Dermis microvascular lymphatic vessel endothelial cell (primary cell): Measurements from ENCODE around the gene TBCD. TPM values are rescaled to one million over a fixed set of nuclear protein-coding genes. Genes with fewer than 3 reads are reported as not detected.
A peak's percentile ranks its signal among the peaks of the same experiment; 100 is the strongest.
"Not testable (repeated sequence)": the region's sequence is repeated elsewhere in the genome, so short reads cannot be mapped to it uniquely, and the experiment has no call there.

Experiments
- DNase-seq, 2 donors: peaks; one replicate each; pipeline versions ENCODE4 v3.0.0 to v3.0.0-alpha.2; 2010; ENCODE audit warnings: low read depth in 2 of 2
- total RNA-seq: library from RNA; depleted of rRNA; stranded (reverse); fragments of >200 nt; gene quantifications from 2 replicates; pipeline ENCODE4 v1.2.1, GENCODE V29; 2014

TBCD gene
- total RNA-seq, 1 donor from 2014 or later: 52.5 TPM

GRCh38 chr17:82968033-82968841 is 216.4 kb downstream of the TBCD start:
- not testable (repeated sequence) for DNase-seq

GRCh38 chr17:82970067-82970466 is 218.2 kb downstream of the TBCD start:
- DNase-seq: no peak

DNA sequence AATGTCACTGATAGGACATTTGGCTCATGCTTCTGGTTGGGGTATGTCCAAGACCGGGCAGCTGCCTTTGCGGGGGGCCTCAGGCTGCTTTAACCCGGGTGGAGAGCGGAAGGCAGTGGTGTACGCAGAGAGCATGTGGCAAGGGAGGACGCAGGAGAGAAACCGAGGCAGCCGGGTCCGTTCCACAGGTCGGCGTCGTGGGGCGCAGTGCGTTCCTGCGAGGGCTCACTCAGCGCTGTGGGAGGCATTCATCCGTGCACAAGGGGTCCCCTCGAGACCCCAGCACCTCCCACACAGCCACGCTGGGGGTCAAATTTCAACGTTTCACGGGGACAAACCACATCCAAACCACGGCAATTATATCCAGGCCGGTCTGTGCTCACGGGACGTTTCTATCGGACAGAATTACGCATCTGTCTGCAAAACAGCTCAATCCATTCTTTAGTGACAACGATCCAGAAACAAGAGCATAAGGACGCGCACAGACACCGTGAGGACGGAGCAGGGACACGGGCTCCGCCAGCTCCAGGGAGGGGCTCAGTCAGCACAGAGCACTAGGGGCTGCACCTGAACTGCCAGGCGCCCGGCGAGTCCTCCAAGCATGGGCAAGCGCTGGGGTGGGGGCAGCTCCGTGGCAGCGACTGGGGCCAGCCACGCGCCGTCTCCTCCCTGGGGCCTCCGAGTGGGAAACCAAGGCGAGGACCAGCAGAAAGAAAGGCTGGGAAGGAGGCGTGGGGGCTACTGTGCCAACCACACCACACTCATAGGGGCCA is 219.1 kb downstream of the TBCD start:
- no peak for DNase-seq

GRCh38 chr17:82972836-82973372 is 221.0 kb downstream of the TBCD start:
- DNase-seq: no peak

DNA sequence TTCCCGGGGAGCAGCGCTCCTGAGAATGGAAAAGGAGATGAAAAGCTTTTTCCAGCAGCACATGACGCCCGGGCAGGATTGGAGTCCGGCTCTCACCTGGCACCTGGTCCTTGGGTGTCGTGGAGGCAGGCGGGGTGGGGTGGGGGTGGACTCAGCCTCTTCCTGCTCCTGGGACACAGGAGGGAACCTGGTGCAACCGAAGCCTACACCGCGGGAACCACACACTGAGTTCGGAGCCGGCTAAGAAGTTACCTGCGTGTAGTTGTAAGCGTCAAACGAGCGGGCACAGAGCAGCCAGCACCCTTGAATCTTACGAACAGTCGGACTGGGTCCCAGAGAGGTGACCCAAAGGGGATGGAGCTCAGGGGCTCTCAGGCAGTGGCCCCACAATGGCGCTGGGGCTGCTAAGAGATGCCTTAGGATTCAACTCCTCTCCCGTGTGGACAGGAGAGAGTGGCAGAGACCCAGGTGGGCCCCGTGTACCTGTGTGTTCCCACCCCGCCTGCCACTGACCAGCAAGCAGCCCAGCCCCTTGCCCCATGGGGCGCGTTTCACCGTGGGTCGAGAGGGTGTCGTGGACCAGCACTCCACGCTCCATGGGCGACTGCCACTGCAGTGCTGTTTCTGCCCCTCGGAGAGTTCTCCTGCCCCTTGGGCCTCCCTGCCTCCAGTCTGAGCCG is 221.7 kb downstream of the TBCD start:
- no peak for DNase-seq

- DNase-seq: no peak
Measured at GRCh38 chr17:82974136-82974952, 222.5 kb downstream of the TBCD start.

- DNase-seq: no peak
Measured at GRCh38 chr17:82976982-82977488, 225.2 kb downstream of the TBCD start.

GRCh38 chr17:82977606-82978005 is 225.7 kb downstream of the TBCD start:
- DNase-seq: no peak

DNA sequence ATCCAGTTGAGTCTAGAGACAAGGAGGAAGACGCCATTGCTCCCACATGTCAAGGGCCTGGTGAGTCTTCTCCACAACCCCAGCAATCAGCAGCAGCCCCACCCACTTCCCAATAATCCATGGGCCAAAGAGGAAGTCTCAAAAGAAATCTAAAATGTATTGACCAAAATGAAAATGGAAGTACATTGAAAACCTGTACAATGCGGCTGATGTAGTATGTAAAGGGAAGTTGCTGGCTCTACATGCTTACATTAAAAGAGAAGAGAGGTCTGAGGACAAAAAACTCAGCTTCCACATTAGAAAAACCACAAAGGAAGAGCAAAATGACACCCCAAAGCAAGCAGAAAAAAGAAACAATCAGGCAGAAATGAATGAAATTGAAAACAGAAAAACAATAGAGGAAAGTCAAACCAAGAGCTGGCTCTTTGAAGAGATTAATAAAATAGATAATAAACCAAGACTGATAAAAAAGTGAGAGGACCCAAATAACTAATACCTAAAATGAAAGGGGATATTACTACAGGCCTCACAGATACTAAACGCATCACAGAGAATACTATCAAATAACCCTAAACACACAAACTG is 227.0 kb downstream of the TBCD start:
- DNase-seq: no peak

GRCh38 chr17:82979718-82980117 is 227.9 kb downstream of the TBCD start:
- no peak for DNase-seq

GRCh38 chr17:82980632-82981031 is 228.8 kb downstream of the TBCD start:
- no peak for DNase-seq

GRCh38 chr17:82981141-82981730 is 229.4 kb downstream of the TBCD start:
- no peak for DNase-seq

DNA sequence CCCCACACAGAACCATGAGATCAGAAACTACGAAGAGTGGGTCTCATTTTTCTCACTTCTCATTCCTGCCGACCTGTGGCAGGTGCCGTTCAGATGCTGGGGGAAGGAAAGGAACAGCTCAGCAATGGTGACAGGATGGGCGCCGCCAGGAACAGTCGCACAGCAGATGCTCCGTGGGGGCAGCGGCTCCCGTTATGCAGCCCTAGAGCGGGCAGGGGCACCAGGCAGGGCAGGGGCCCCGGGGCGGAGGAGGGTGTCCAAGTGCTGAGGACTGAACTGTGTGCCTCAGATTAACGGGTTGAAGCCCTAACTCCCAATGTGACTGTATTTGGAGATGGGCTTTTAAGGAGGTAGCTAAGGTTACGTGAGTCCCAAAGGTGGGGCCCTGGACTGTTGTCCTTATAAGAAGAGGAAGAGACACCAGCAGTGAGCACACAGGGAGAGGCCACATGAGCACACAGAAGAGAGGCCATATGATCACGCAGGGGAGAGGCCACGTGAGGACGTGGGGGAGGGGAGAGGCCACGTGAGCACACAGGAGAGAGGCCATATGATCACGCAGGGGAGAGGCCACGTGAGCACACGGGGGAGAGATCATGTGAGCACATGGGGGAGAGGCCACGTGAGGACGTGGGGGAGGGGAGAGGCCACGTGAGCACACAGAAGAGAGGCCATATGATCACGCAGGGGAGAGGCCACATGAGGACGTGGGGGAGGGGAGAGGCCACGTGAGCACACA is 231.8 kb downstream of the TBCD start:
- DNase-seq: no peak

- DNase-seq: not testable (repeated sequence)
Measured at GRCh38 chr17:82984249-82984617, 232.4 kb downstream of the TBCD start.

DNA sequence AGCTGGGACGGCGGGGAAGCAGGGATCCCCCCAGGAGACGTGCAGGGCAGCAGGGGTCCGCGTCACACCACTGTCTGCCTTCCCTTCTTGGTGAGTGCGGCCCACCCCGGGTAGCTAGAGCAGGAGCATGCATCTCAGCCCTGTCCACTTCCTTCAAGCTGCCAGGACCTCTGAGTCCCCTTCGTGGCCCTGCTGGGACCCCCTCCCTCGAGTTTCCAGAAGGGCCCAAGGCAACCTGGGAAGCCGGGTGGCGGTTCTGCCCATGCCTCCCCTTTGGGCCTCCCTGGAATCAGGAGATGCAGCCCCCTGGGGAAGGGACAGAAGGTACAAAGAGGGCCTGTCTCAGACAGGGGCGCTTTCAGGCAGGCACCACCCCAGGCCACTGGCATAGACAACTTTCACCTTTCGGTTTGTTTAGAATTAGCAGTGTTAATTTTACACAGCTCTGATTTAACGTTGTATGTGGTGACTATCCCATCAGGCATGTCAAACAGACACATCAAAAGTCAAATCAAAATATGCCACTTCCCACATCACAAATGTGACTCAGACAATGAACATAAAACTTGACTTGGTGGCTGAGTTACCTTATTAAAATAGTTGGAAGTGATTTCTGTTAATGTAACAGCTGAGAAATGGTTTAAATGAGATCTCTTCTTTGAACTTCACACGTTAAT is 233.0 kb downstream of the TBCD start:
- peak in 1 of 2 donors; percentile 25 for DNase-seq

- DNase-seq: no peak
Measured at GRCh38 chr17:82985428-82985805, 233.6 kb downstream of the TBCD start.

- DNase-seq: peak; percentile 29 to 67
Measured at GRCh38 chr17:82985973-82986372, 234.1 kb downstream of the TBCD start.

DNA sequence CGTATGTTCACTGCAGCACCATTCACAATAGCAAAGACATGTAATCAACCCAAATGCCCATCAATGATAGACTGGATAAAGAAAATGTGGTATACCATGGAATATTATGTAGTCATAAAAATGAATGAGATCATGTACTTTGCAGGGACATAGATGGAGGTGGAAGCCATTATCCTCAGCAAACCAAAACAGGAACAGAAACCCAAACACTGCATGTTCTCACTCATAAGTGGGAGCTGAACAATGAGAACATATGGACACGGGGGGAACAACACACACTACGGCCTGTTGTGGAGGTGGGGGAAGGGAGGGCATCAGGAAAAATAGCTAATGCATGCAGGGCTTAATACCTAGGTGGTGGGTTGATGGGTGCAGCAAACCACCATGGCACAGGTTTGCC is 237.2 kb downstream of the TBCD start:
- not testable (repeated sequence) for DNase-seq

DNA sequence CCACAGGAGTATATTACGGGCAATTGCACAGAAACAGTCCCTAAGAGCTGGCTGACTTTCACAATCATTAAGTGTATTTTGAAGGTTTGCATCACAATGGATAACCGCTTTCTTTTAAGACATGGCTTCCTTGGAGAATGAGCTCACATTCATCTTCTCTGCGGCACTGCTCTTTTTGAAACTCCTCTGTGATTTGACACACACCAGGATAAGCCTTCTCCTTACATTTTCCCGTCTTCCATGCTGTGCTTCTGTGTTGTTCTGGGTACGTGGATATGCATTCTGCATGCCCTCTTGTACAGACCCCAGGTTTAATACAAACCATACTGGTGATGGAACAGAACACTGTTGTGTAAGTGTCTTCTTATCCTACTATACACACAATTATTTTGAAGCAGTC is 238.0 kb downstream of the TBCD start:
- DNase-seq: no peak
